SK-N-SH (cell line): ENCODE measurements around the gene EPHB2. TPM values are rescaled to one million over a fixed set of nuclear protein-coding genes. Genes with fewer than 3 reads are reported as not detected.

Source experiments
- CTCF ChIA-PET: fragments of 300-600, 350-600 bp; formaldehyde crosslinking; extraction: SDS; loops from one replicate; lab custom pipeline; 2021; lab: Yijun Ruan, JAX
- POLR2A ChIA-PET: fragments of 350-600 bp; sonication (Branson Sonifier 250); formaldehyde crosslinking; extraction: SDS; loops from one replicate; lab custom pipeline; 2020; ENCODE audit warnings: antibody characterized with exemption, inconsistent platforms; lab: Yijun Ruan, JAX
- DNase-seq: peaks from one replicate; pipeline ENCODE4 v3.0.0; 2012
- H2AFZ ChIP-seq: fragments of 200-600 bp; sonication (generic); 2 replicates; pipeline ENCODE4 v1.8.1; 2016; ENCODE audit warnings: antibody characterized with exemption, mild to moderate bottlenecking, low read depth
- H3F3A ChIP-seq: fragments of 200-600 bp; sonication (generic); replicated peaks from 2 replicates; pipeline ENCODE3; 2016; ENCODE audit warnings: antibody characterized with exemption, mild to moderate bottlenecking; ENCODE audit not compliant: insufficient read depth
- H3K27ac ChIP-seq, 2 experiments: fragments of 200-500 bp in 1 of 2; fragments of 200-600 bp in 1 of 2; sonication (Bioruptor generic) in 1 of 2; sonication (generic), shearing (Covaris generic) in 1 of 2; 2 replicates each; pipeline versions ENCODE4 v1.5.1 to v1.6.1; 2014 to 2016; ENCODE audit warnings: low read depth in 2 of 2, inconsistent platforms in 1 of 2, low read length in 1 of 2, mild to moderate bottlenecking in 1 of 2, mixed read lengths in 1 of 2
- H3K27me3 ChIP-seq: fragments of 200-600 bp; sonication (generic), shearing (Covaris generic); 2 replicates; pipeline ENCODE4 v1.6.1; 2016; ENCODE audit warnings: mixed run types; ENCODE audit not compliant: insufficient read depth
- H3K36me3 ChIP-seq, 2 experiments: fragments of 200-500 bp in 1 of 2; fragments of 200-600 bp in 1 of 2; sonication (Bioruptor generic) in 1 of 2; sonication (generic) in 1 of 2; replicated peaks in 1 of 2; 2 replicates each; pipeline versions ENCODE3 to v1.5.1; 2014 to 2016; ENCODE audit warnings: low read length in 1 of 2, mild to moderate bottlenecking in 1 of 2; ENCODE audit not compliant: insufficient read depth in 2 of 2, control insufficient read depth in 1 of 2
- H3K4me1 ChIP-seq, 2 experiments: fragments of 200-500 bp in 1 of 2; fragments of 200-600 bp in 1 of 2; sonication (Bioruptor generic) in 1 of 2; sonication (generic), shearing (Covaris generic) in 1 of 2; 2 replicates each; pipeline versions ENCODE4 v1.5.1 to v1.6.1; 2014 to 2016; ENCODE audit warnings: low read depth in 1 of 2, low read length in 1 of 2, mixed run types in 1 of 2; ENCODE audit not compliant: insufficient read depth in 2 of 2, control insufficient read depth in 1 of 2
- H3K4me2 ChIP-seq: fragments of 200-600 bp; sonication (generic), shearing (Covaris generic); 2 replicates; pipeline ENCODE4 v1.6.1; 2017; ENCODE audit warnings: mixed run types
- H3K4me3 ChIP-seq, 2 experiments: fragments of 200-500 bp in 1 of 2; fragments of 200-600 bp in 1 of 2; sonication (Bioruptor generic) in 1 of 2; sonication (generic), shearing (Covaris generic) in 1 of 2; 2 replicates each; pipeline versions ENCODE4 v1.5.1 to v1.8.1; 2014 to 2016; ENCODE audit warnings: low read depth in 2 of 2, inconsistent platforms in 1 of 2, low read length in 1 of 2, mild to moderate bottlenecking in 1 of 2, mixed read lengths in 1 of 2, moderate library complexity in 1 of 2
- H3K79me2 ChIP-seq: fragments of 200-600 bp; sonication (generic); 2 replicates; pipeline ENCODE4 v1.8.1; 2017; ENCODE audit warnings: mild to moderate bottlenecking; ENCODE audit not compliant: insufficient read depth
- H3K9ac ChIP-seq: fragments of 200-600 bp; sonication (generic); 2 replicates; pipeline ENCODE4 v1.6.1; 2017; ENCODE audit warnings: mixed run types
- H3K9me2 ChIP-seq: fragments of 200-600 bp; sonication (generic); 2 replicates; pipeline ENCODE4 v1.6.1; 2017; ENCODE audit warnings: mixed run types
- H3K9me3 ChIP-seq: fragments of 200-600 bp; sonication (generic); 2 replicates; pipeline ENCODE4 v1.6.1; 2017; ENCODE audit warnings: mixed run types, mild to moderate bottlenecking, moderate library complexity
- H4K20me1 ChIP-seq: fragments of 200-600 bp; sonication (generic); 2 replicates; pipeline ENCODE4 v1.6.1; 2017; ENCODE audit warnings: mild to moderate bottlenecking, mixed run types; ENCODE audit not compliant: insufficient read depth
- ELF1 ChIP-seq: IDR thresholded peaks from 2 replicates; pipeline ENCODE4 v1.4.0; 2012
- EP300 ChIP-seq, 2 experiments: IDR thresholded peaks; 2 replicates each; pipeline versions ENCODE4 v1.4.0 to v1.6.1; 2012; ENCODE audit warnings: borderline replicate concordance in 1 of 2, low read depth in 1 of 2, low read length in 1 of 2
- FOSL2 ChIP-seq: IDR thresholded peaks from 2 replicates; pipeline ENCODE4 v1.4.0; 2012; ENCODE audit warnings: low read depth, mild to moderate bottlenecking, moderate library complexity, borderline replicate concordance
- FOXJ3 ChIP-seq: sonication (generic); formaldehyde crosslinking; IDR thresholded peaks from 2 replicates; pipeline ENCODE4 v1.5.1; 2020; ENCODE audit warnings: mild to moderate bottlenecking, missing genetic modification reagents
- FOXM1 ChIP-seq: IDR thresholded peaks from 2 replicates; pipeline ENCODE4 v1.4.0; 2012; ENCODE audit warnings: low read depth, mild to moderate bottlenecking
- GATA2 ChIP-seq: sonication (generic); formaldehyde crosslinking; IDR thresholded peaks from 2 replicates; pipeline ENCODE4 v1.5.0; 2020; ENCODE audit warnings: mild to moderate bottlenecking, missing genetic modification reagents
- JUND ChIP-seq: IDR thresholded peaks from 2 replicates; pipeline ENCODE4 v1.4.0; 2012
- PBX3 ChIP-seq: IDR thresholded peaks from 2 replicates; pipeline ENCODE4; 2012
- RAD21 ChIP-seq: IDR thresholded peaks from 2 replicates; pipeline ENCODE4 v1.6.1; 2012; ENCODE audit warnings: mild to moderate bottlenecking, low read length
- RCOR1 ChIP-seq: fragments of 150-350 bp; IDR thresholded peaks from 2 replicates; pipeline ENCODE4 v1.6.1; 2017; ENCODE audit warnings: antibody characterized with exemption, low read length
- REST ChIP-seq: IDR thresholded peaks from 2 replicates; pipeline ENCODE4 v1.6.1; 2012; ENCODE audit warnings: mild to moderate bottlenecking, low read depth, low read length, moderate library complexity
- RFX5 ChIP-seq: IDR thresholded peaks from 2 replicates; pipeline ENCODE4 v1.6.1; 2012; ENCODE audit warnings: mild to moderate bottlenecking, improper control_type of control experiment, low read length
- RXRA ChIP-seq: IDR thresholded peaks from 2 replicates; pipeline ENCODE4 v1.4.0; 2012; ENCODE audit warnings: low read depth, mild to moderate bottlenecking, borderline replicate concordance
- SIN3A ChIP-seq: IDR thresholded peaks from 2 replicates; pipeline ENCODE4 v1.6.1; 2012; ENCODE audit warnings: low read depth, mild to moderate bottlenecking, low read length, moderate library complexity, borderline replicate concordance
- SMC3 ChIP-seq: IDR thresholded peaks from 2 replicates; pipeline ENCODE4 v1.6.1; 2012; ENCODE audit warnings: low read depth, low read length, improper control_type of control experiment
- TAF1 ChIP-seq: IDR thresholded peaks from 2 replicates; pipeline ENCODE4 v1.6.1; 2012; ENCODE audit warnings: low read depth, mild to moderate bottlenecking, low read length, moderate library complexity, borderline replicate concordance
- TEAD4 ChIP-seq: IDR thresholded peaks from 2 replicates; pipeline ENCODE4 v1.4.0; 2012; ENCODE audit warnings: mild to moderate bottlenecking, borderline replicate concordance; ENCODE audit not compliant: insufficient read depth
- USF1 ChIP-seq: IDR thresholded peaks from 2 replicates; pipeline ENCODE4 v1.4.0; 2012; ENCODE audit warnings: low read depth, borderline replicate concordance
- ZBTB33 ChIP-seq: IDR thresholded peaks from 2 replicates; pipeline ENCODE4 v1.4.0; 2012; ENCODE audit warnings: low read depth, borderline replicate concordance
- WGBS: methylation state at CpG from one replicate; pipeline ENCODE4 v1.1.6; 2017; ENCODE audit warnings: low lambda C conversion rate; 5-methylcytosine and 5-hydroxymethylcytosine counted together
- polyA plus RNA-seq, 3 experiments: library from polyadenylated mRNA; depleted of rRNA; stranded (reverse); fragments of >200 nt; gene quantifications; 2 replicates each; pipeline ENCODE4 v1.2.3, GENCODE V29; 2012

EPHB2 gene
- polyA plus RNA-seq, 1 of the 3 experiments (the other 2 are of a cell fraction) = 25.2 TPM

GRCh38 chr1:22864886-22865285 is 154.2 kb downstream of the EPHB2 start:
- Histone ChIP-seq H3K9me3 (no peaks in the 10 kb centered on the region), H3K4me1 (peaks cover 4 to 9% of the 10 kb centered on the region in 2 experiments; a peak in 3 of 4 replicates), H3K79me2 (no peaks in the 10 kb centered on the region), H2AFZ (no peak overlapping the region), H3K9me2 (no peaks in the 10 kb centered on the region), H3K27ac (no peak overlapping the region), H3F3A (peaks cover 13% of the 10 kb centered on the region), H3K36me3 (peaks cover 6 to 30% of the 10 kb centered on the region in 2 experiments), H3K9ac (no peak overlapping the region), H3K4me3 (no peak overlapping the region), H4K20me1 (no peaks in the 10 kb centered on the region), H3K4me2 (no peak overlapping the region), H3K27me3 (no peaks in the 10 kb centered on the region)
- ChIA-PET POLR2A (no interaction called here), CTCF (interaction anchor here (1.3 to 9.8 kb wide), 2 partner anchors 23 to 159 kb away, joined by 3 to 166 read pairs; no protein-coding TSS in a partner anchor)
- TF ChIP-seq RXRA = no peak
- TF ChIP-seq FOSL2 = no peak
- no peak for TF ChIP-seq TAF1
- TF ChIP-seq JUND = no peak
- TF ChIP-seq USF1 = no peak
- no peak for TF ChIP-seq PBX3
- WGBS = 96% methylated on average over 10 of the region's 24 CpGs
- no peak for DNase-seq

- no peak overlapping the region for H2AFZ ChIP-seq
- 96% methylated on average over 4 of the region's 5 CpGs for WGBS
- peaks cover 6 to 30% of the 10 kb centered on the region in 2 experiments for H3K36me3 ChIP-seq
- H4K20me1 ChIP-seq = 0 out of 2 replicates have a peak, but pooled peaks cover 4% of the 10 kb centered on the region
- H3K27me3 ChIP-seq = no peaks in the 10 kb centered on the region
- no peak overlapping the region for H3K9ac ChIP-seq
- DNase-seq = no peak
- H3K79me2 ChIP-seq = no peaks in the 10 kb centered on the region
- no peaks in the 10 kb centered on the region for H3K9me2 ChIP-seq
- ChIA-PET CTCF (interaction anchor here (9.8 kb wide), 1 partner anchor 160 kb away, joined by 166 read pairs; no protein-coding TSS in a partner anchor), POLR2A (no interaction called here)
- no peak overlapping the region for H3K27ac ChIP-seq
- H3K4me1 ChIP-seq = peaks cover 12 to 14% of the 10 kb centered on the region in 2 experiments
- H3K4me3 ChIP-seq = no peak overlapping the region
- H3K9me3 ChIP-seq = no peaks in the 10 kb centered on the region
- peaks cover 18% of the 10 kb centered on the region for H3F3A ChIP-seq
- H3K4me2 ChIP-seq = no peak overlapping the region
- no peak for TF ChIP-seq EP300 (IDR thresholded peaks at IDR 0.05; ENCODE audit: borderline replicate concordance in 1 of 2, low read depth in 1 of 2, low read length in 1 of 2)
- no peak for TF ChIP-seq REST
- TF ChIP-seq SIN3A = no peak
- TF ChIP-seq USF1 = no peak
- no peak for TF ChIP-seq RCOR1
- TF ChIP-seq FOXM1 = no peak
- TF ChIP-seq GATA2 (CRISPR knock-in tag) = no peak
- TF ChIP-seq FOXJ3 = no peak
- no peak for TF ChIP-seq JUND
- no peak for TF ChIP-seq ELF1
- no peak for TF ChIP-seq FOSL2
- no peak for TF ChIP-seq RAD21
- TF ChIP-seq RXRA = no peak
- no peak for TF ChIP-seq SMC3
- TF ChIP-seq TEAD4 = no peak
- TF ChIP-seq ZBTB33 = no peak
- TF ChIP-seq RFX5 = no peak
These were observed 155.1 kb downstream of the EPHB2 start for GRCh38 chr1:22865736-22866135.
